ENCODE results near the gene PRDM12. TPM values are rescaled to one million over a fixed set of nuclear protein-coding genes. Genes with fewer than 3 reads are reported as not detected.

The PRDM12 gene
- total RNA-seq, 4 donors from 2014 or later: not detected

DNA sequence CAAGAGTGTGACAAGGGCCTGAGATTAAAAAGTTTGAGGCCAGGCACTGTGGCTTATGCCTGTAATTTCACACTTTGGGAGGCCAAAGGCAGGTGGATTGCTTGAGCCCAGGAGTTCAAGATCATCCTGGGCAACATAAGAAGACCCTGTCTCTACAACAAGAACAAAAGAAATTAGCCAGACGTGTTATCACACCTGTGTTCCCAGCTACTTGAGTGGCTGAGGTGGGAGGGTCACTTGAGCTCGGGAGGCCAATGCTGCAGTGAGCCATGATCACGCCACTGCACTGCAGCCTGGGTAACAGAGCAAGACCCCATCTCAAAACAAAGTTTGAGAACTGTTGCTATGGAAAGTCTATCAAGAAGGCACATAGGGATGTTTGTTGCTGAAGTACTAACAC, 54.2 kb downstream of the PRDM12 start:
- no peak overlapping the region for H3K27ac ChIP-seq
- no peaks in the 10 kb centered on the region for H3K9me3 ChIP-seq
- intact Hi-C loops (cut with DNase I; ENCODE audit: low total_unique reads): no loop called here
- no peaks in the 10 kb centered on the region for H3K27me3 ChIP-seq
- DNase-seq: no peak
- H3K4me1 ChIP-seq: no peaks in the 10 kb centered on the region
- no peak for TF ChIP-seq POLR2A (IDR thresholded peaks at IDR 0.05)
- H3K36me3 ChIP-seq: no peaks in the 10 kb centered on the region
- H3K4me3 ChIP-seq: no peak overlapping the region

GRCh38 chr9:130720762-130721161, 56.4 kb downstream of the PRDM12 start:
- no peaks in the 10 kb centered on the region for H3K4me1 ChIP-seq
- H3K9me3 ChIP-seq: no peaks in the 10 kb centered on the region
- no peaks in the 10 kb centered on the region for H3K27me3 ChIP-seq
- no peak for DNase-seq
- intact Hi-C loops (cut with DNase I; ENCODE audit: low total_unique reads): no loop called here
- H3K36me3 ChIP-seq: no peaks in the 10 kb centered on the region
- no peak for TF ChIP-seq POLR2A (IDR thresholded peaks at IDR 0.05)
- no peak for TF ChIP-seq CTCF (IDR thresholded peaks at IDR 0.05)
- no peak overlapping the region for H3K27ac ChIP-seq
- no peak overlapping the region for H3K4me3 ChIP-seq

- no peaks in the 10 kb centered on the region for H3K4me1 ChIP-seq
- H3K27me3 ChIP-seq: no peaks in the 10 kb centered on the region
- no peak for DNase-seq
- H3K4me3 ChIP-seq: no peak overlapping the region
- no peaks in the 10 kb centered on the region for H3K36me3 ChIP-seq
- intact Hi-C loops (cut with DNase I; ENCODE audit: low total_unique reads): no loop called here
- no peak overlapping the region for H3K27ac ChIP-seq
- TF ChIP-seq POLR2A (IDR thresholded peaks at IDR 0.05) (no peak), CTCF (IDR thresholded peaks at IDR 0.05) (no peak)
- H3K9me3 ChIP-seq: no peaks in the 10 kb centered on the region
These were observed 64.3 kb downstream of the PRDM12 start for GRCh38 chr9:130728721-130729120.

DNA sequence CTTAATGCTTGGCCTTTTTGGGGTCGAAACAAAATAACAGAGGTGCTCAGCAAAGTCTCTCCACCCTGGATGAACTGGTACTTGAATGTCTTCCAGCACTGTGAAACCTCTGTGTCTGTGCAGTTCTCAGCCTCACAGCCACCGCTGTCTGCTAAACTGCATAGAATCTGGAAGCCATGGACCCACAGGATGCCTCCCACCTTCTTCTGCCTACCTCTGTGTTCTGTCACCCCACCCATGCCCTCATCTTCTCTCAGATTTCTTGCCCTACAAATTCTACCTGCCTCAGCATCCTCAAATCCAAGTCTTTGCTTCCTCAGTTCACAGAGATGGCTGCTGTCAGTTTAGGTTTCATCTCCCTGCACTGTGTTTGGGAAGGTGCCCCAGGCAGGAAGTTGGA, 64.8 kb downstream of the PRDM12 start:
- Histone ChIP-seq H3K4me1 (no peaks in the 10 kb centered on the region), H3K36me3 (no peaks in the 10 kb centered on the region), H3K27me3 (no peaks in the 10 kb centered on the region), H3K4me3 (no peak overlapping the region), H3K9me3 (no peaks in the 10 kb centered on the region), H3K27ac (no peak overlapping the region)
- DNase-seq: no peak
- intact Hi-C loops (cut with DNase I; ENCODE audit: low total_unique reads): no loop called here
- TF ChIP-seq CTCF (IDR thresholded peaks at IDR 0.05) (no peak), POLR2A (IDR thresholded peaks at IDR 0.05) (no peak)

DNA sequence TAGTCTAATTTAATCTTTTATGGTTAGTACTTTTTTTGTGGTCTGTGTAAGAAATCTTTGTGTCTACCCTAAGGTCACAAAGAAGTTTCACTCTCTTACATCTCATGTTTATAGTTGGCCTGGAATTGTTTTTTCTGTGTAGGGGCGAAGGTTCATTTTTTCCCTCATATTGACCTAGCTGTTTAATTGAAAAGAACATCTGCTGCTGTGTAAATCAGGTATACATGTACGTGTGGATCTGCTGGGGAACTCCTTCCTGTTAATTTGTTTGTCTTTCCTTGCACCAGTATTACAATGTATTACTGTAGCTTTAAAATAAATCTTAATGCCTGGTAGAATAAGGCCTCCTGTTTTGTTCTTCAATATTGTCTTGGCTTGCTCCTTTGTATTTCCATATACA, 67.0 kb downstream of the PRDM12 start:
- intact Hi-C loops (cut with DNase I; ENCODE audit: low total_unique reads): no loop called here
- no peak overlapping the region for H3K4me3 ChIP-seq
- H3K27ac ChIP-seq: no peak overlapping the region
- H3K4me1 ChIP-seq: no peaks in the 10 kb centered on the region
- no peaks in the 10 kb centered on the region for H3K36me3 ChIP-seq
- no peaks in the 10 kb centered on the region for H3K9me3 ChIP-seq
- DNase-seq: no peak
- no peaks in the 10 kb centered on the region for H3K27me3 ChIP-seq
- TF ChIP-seq CTCF (IDR thresholded peaks at IDR 0.05) (no peak), POLR2A (IDR thresholded peaks at IDR 0.05) (no peak)

GRCh38 chr9:130732136-130732535, 67.7 kb downstream of the PRDM12 start:
- intact Hi-C loops (cut with DNase I; ENCODE audit: low total_unique reads): no loop called here
- no peak overlapping the region for H3K4me3 ChIP-seq
- no peaks in the 10 kb centered on the region for H3K9me3 ChIP-seq
- no peak for DNase-seq
- TF ChIP-seq CTCF (IDR thresholded peaks at IDR 0.05) (peak in 1 of 4 experiments; percentile 4), POLR2A (IDR thresholded peaks at IDR 0.05) (no peak)
- H3K27me3 ChIP-seq: no peaks in the 10 kb centered on the region
- peak overlapping the region in 1 of 2 donors; percentile 9 for H3K27ac ChIP-seq
- no peaks in the 10 kb centered on the region for H3K4me1 ChIP-seq
- H3K36me3 ChIP-seq: no peaks in the 10 kb centered on the region

Data from uterus (tissue), 4 donors.